Stomach (tissue), 9 donors: ENCODE results near the gene TIMM13. TPM values are rescaled to one million over a fixed set of nuclear protein-coding genes. Genes with fewer than 3 reads are reported as not detected.
"Not testable (repeated sequence)": the region's sequence is repeated elsewhere in the genome, so short reads cannot be mapped to it uniquely, and the experiment has no call there.

Source experiments
- DNase-seq, 2 donors: peaks; one replicate each; pipeline versions ENCODE4 v3.0.0 to v3.0.0-alpha.2; 2013 to 2019
- H3K27ac ChIP-seq, 5 donors: fragments of 200-600 bp in 4 of 5; sonication (generic) in 4 of 5; one replicate each; pipeline ENCODE4 v1.5.1; 2013 to 2019; ENCODE audit warnings: mild to moderate bottlenecking in 1 of 5, moderate library complexity in 1 of 5
- H3K27me3 ChIP-seq, 3 donors: fragments of 200-600 bp; sonication (generic); one replicate each; pipeline ENCODE4 v1.5.1; 2017 to 2019; ENCODE audit warnings: mixed run types in 1 of 3
- H3K36me3 ChIP-seq, 4 donors: fragments of 200-600 bp; sonication (generic); 1 replicate in 3 of 4; 2 replicates in 1 of 4; pipeline ENCODE4 v1.5.1; 2016 to 2019
- H3K4me1 ChIP-seq, 4 donors: fragments of 200-600 bp; sonication (generic); one replicate each; pipeline ENCODE4 v1.5.1; 2016 to 2019
- H3K4me3 ChIP-seq, 4 donors: fragments of 200-600 bp; sonication (generic) in 3 of 4; one replicate each; pipeline ENCODE4 v1.5.1; 2016 to 2019; ENCODE audit warnings: mild to moderate bottlenecking in 1 of 4
- H3K9me3 ChIP-seq, 4 donors: fragments of 200-600 bp; sonication (generic); one replicate each; pipeline ENCODE4 v1.5.1; 2016 to 2019
- EP300 ChIP-seq: sonication (generic); formaldehyde crosslinking; IDR thresholded peaks from one replicate; pipeline ENCODE4 v1.6.1; 2017; ENCODE audit warnings: antibody characterized with exemption
- POLR2A ChIP-seq, 4 donors: fragments of 450-650 bp; IDR thresholded peaks; one replicate each; pipeline ENCODE4 v1.6.1; 2016; ENCODE audit warnings: antibody characterized with exemption in 4 of 4, control low read depth in 2 of 4, mild to moderate bottlenecking in 1 of 4, moderate library complexity in 1 of 4
- POLR2AphosphoS5 ChIP-seq, 3 donors: sonication (generic); formaldehyde crosslinking; IDR thresholded peaks; one replicate each; pipeline ENCODE4 v1.6.1; 2016; ENCODE audit warnings: antibody characterized with exemption in 3 of 3
- WGBS, 5 donors: extraction: QIAGEN DNeasy Blood & Tissue Kit in 3 of 5; methylation state at CpG; one replicate each; pipeline versions ENCODE4 v1.1.5 to v1.1.7; 2013 to 2018; 5-methylcytosine and 5-hydroxymethylcytosine counted together
- intact Hi-C: fragments of 100-400 bp; cut with DNase I; formaldehyde crosslinking; loops from one replicate; pipeline ENCODE4 v1.15.1; 2023; ENCODE audit warnings: low total_unique reads
- polyA plus RNA-seq, 3 donors: library from polyadenylated mRNA; stranded (reverse); fragments of 200-250 nt; gene quantifications; one replicate each; pipeline ENCODE4 v1.2.3, GENCODE V29; 2013
- total RNA-seq, 5 donors: library from RNA; depleted of rRNA; stranded (reverse); fragments of >200 nt; gene quantifications; one replicate each; pipeline versions ENCODE4 v1.1.0 to v1.2.3, GENCODE V29; 2014 to 2016
- TF ChIP-seq, protein P1 (sequence below), 7 experiments: fragments of 450-650 bp in 4 of 7; fragments of 200-600 bp in 3 of 7; sonication (generic) in 3 of 7; IDR thresholded peaks; one replicate each; pipeline ENCODE4 v1.5.1; 2016 to 2019; ENCODE audit warnings: antibody characterized with exemption in 7 of 7, control low read depth in 2 of 7, mild to moderate bottlenecking in 1 of 7
- donor health status: healthy with polysubstance abuse.
- donor health status: Bipolar disorder and iron deficiency.
- donor health status: healthy.

The TIMM13 gene
- total and polyA plus RNA-seq, 8 donors = 19.2 to 133 (median 54.5) TPM; not detected in 1

DNA sequence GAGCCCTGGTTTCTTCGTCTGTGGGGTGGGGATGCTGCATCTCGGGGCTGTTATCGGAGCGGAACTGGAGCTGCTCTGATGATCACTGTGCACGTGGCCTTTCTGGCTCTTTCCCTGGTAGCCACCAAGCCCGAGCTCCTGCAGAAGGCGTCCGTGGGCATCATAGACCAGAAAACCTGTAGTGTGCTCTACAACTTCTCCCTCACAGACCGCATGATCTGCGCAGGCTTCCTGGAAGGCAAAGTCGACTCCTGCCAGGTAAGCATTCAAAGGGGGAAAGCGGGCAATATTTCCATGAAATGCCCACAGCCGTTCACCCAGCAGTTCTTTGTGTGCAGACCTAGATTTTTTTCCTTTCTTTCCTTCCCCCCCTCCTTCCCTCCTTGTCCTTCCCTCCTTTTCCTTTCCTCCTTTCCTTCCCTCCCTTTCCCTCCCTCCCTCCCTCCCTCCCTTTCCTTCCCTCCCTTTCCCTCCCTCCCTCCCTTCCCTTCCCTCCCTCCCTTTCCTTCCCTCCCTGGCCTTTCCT, 9.4 kb downstream of the TIMM13 start:
- Histone ChIP-seq H3K9me3 (no peaks in the 10 kb centered on the region), H3K27ac (no peak overlapping the region), H3K4me3 (no peak overlapping the region), H3K27me3 (no peaks in the 10 kb centered on the region), H3K4me1 (no peaks in the 10 kb centered on the region), H3K36me3 (peaks cover 4 to 21% (median 16%) of the 10 kb centered on the region in 4 donors)
- 84 to 92% (median 87%) methylated on average over 13 of the region's 13 CpGs for WGBS, 5 donors
- TF ChIP-seq EP300 (no peak), POLR2AphosphoS5 (IDR thresholded peaks at IDR 0.05) (no peak), POLR2A (IDR thresholded peaks at IDR 0.05) (no peak)
- TF ChIP-seq, protein P1, sequence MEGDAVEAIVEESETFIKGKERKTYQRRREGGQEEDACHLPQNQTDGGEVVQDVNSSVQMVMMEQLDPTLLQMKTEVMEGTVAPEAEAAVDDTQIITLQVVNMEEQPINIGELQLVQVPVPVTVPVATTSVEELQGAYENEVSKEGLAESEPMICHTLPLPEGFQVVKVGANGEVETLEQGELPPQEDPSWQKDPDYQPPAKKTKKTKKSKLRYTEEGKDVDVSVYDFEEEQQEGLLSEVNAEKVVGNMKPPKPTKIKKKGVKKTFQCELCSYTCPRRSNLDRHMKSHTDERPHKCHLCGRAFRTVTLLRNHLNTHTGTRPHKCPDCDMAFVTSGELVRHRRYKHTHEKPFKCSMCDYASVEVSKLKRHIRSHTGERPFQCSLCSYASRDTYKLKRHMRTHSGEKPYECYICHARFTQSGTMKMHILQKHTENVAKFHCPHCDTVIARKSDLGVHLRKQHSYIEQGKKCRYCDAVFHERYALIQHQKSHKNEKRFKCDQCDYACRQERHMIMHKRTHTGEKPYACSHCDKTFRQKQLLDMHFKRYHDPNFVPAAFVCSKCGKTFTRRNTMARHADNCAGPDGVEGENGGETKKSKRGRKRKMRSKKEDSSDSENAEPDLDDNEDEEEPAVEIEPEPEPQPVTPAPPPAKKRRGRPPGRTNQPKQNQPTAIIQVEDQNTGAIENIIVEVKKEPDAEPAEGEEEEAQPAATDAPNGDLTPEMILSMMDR (IDR thresholded peaks at IDR 0.05) = no peak
- intact Hi-C loops = no loop called here
- DNase-seq = no peak

DNA sequence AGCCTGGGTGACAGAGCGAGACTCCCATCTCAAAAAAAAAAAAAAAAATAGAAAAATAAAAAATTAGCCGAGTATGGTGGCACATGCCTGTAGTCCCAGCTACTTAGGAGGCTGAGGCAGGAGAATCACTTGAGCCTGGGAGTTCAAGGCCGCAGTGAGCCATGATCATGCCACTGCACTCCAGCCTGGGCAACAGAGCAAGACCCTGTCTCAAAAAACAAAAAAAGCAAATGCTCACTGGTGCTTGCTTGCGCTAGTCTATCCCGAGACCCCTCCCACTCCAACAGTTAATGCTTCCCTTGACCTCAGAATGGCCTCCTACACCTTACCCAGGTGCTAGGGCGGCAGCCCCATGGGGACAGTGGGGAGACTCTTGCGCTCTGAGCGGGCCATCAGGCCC, 9.9 kb downstream of the TIMM13 start:
- H3K27ac ChIP-seq, H3K9me3 ChIP-seq, H3K4me3 ChIP-seq, intact Hi-C loops, DNase-seq, H3K27me3 ChIP-seq, H3K4me1 ChIP-seq: not testable (repeated sequence)
- peaks cover 4 to 18% (median 16%) of the 10 kb centered on the region in 4 donors for H3K36me3 ChIP-seq
- WGBS, 5 donors = 89 to 99% (median 97%) methylated on average over 8 of the region's 8 CpGs

DNA sequence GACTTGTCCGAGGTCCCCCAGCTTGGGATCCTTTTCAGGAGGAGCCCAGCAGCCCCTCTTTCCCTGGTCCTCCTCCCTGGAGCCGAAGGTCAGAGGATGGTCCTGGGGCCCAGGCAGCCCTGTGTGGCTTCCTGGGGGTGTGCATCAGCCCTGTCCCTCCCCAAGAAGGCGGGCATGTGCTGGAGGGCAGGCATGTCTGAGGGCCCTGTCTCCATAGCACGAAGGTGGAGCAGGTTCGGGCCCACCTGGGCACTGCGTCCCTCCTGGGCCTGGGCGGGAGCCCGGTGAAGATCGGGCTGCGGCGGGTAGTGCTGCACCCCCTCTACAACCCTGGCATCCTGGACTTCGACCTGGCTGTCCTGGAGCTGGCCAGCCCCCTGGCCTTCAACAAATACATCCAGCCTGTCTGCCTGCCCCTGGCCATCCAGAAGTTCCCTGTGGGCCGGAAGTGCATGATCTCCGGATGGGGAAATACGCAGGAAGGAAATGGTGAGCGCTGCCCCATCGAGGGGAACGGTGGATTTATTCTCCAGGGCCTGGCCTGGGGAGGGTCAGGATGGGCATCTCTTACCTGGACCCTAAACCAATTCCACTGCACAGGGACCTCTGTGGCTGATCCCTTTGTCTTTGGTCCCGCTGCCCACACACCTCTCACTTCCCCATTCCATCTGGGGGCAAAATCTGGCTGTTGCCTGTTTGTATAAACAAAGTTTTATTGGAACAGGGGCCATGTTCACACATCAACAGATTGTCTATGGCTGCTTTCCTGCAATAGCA, 10.9 kb downstream of the TIMM13 start:
- TF ChIP-seq POLR2A (IDR thresholded peaks at IDR 0.05) (no peak), EP300 (no peak), POLR2AphosphoS5 (IDR thresholded peaks at IDR 0.05) (no peak)
- TF ChIP-seq, protein P1 (IDR thresholded peaks at IDR 0.05) = no peak

DNA sequence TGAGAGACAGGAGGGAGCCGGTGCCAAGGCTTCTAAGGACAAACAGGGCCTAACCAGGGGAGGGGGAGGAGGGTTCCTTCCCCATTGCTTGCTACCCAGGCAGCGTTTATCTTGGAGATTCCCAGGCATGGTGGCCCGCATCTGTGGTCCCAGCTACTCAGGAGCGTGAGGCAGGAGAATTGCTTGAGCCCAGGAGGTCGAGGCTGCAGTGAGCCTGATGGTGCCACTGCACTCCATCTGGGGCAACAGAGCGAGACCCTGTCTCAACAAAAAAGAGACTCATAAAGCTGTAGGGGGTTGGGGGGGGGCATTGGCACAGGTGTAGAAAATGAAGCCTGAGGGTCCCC, 11.4 kb downstream of the TIMM13 start:
- H3K36me3 ChIP-seq = peaks cover 4 to 18% (median 16%) of the 10 kb centered on the region in 4 donors
- intact Hi-C loops = no loop called here
- TF ChIP-seq, protein P1 (IDR thresholded peaks at IDR 0.05) = no peak
- TF ChIP-seq POLR2A (IDR thresholded peaks at IDR 0.05) = no peak
- TF ChIP-seq EP300 = no peak
- TF ChIP-seq POLR2AphosphoS5 (IDR thresholded peaks at IDR 0.05) = no peak
- WGBS, 5 donors = 56 to 69% (median 61%) methylated on average over 6 of the region's 6 CpGs
- DNase-seq = no peak
- H3K27me3 ChIP-seq = peaks cover 0 to under 1% (median 0%) of the 10 kb centered on the region in 3 donors
- peaks cover 0 to 6% (median 0%) of the 10 kb centered on the region in 4 donors for H3K9me3 ChIP-seq
- no peak overlapping the region for H3K27ac ChIP-seq
- no peaks in the 10 kb centered on the region for H3K4me1 ChIP-seq
- H3K4me3 ChIP-seq = no peak overlapping the region

More for the DNA sequence above, 10.9 kb downstream of the TIMM13 start:
- no peak overlapping the region for H3K4me3 ChIP-seq
- no peaks in the 10 kb centered on the region for H3K4me1 ChIP-seq
- no peak for DNase-seq
- peaks cover 4 to 18% (median 16%) of the 10 kb centered on the region in 4 donors for H3K36me3 ChIP-seq
- 85 to 91% (median 85%) methylated on average over 18 to 19 of the region's 19 CpGs for WGBS, 5 donors
- H3K9me3 ChIP-seq = peaks cover 0 to 5% (median 0%) of the 10 kb centered on the region in 4 donors
- H3K27ac ChIP-seq = no peak overlapping the region
- no peaks in the 10 kb centered on the region for H3K27me3 ChIP-seq
- intact Hi-C loops = no loop called here
